ENCODE data around the gene ATP1B1.

DNA sequence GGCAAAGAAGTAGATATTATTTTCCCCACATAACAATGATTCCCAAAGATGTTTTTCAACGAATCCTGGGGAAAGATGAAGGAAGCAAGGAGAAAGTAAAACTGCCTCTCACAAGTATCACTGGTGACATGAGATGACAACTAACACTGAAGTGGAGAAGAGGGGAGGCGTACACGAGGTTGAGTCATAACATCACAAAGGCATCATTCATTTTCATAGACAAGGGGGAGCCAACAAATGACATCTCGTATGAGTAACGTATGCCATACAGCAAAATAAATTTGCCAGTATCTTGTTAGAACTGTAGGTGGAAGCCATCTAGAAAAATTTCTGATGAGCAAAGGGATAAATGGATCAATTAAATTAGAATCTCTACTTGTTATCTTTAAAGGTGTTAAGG is 56.6 kb downstream of the ATP1B1 start:
- TF ChIP-seq JUND (IDR thresholded peaks at IDR 0.05) (peak; percentile 75), EZH2phosphoT487 (IDR thresholded peaks at IDR 0.05; ENCODE audit: borderline replicate concordance) (no peak), POLR2AphosphoS5 (IDR thresholded peaks at IDR 0.05; ENCODE audit: low read depth, low read length) (no peak), ZFX (IDR thresholded peaks at IDR 0.05) (no peak), POLR2A (IDR thresholded peaks at IDR 0.05; ENCODE audit: borderline replicate concordance, extremely low read depth, insufficient read depth, insufficient read length) (no peak), EZH2 (IDR thresholded peaks at IDR 0.05) (no peak), YY1 (IDR thresholded peaks at IDR 0.05; ENCODE audit: extremely low read depth, insufficient replicate concordance, low read depth, low read length) (no peak), ZNF274 (IDR thresholded peaks at IDR 0.05; ENCODE audit: low read depth, low read length) (no peak), CEBPB (IDR thresholded peaks at IDR 0.05; ENCODE audit: low read depth) (no peak), CBX3 (IDR thresholded peaks at IDR 0.05; ENCODE audit: low read depth) (peak; percentile 74), SRF (IDR thresholded peaks at IDR 0.05; ENCODE audit: low read depth) (no peak), TCF7L2 (IDR thresholded peaks at IDR 0.05; ENCODE audit: borderline replicate concordance, extremely low read depth, insufficient read depth, insufficient read length) (no peak)
- TF ChIP-seq, protein P1, sequence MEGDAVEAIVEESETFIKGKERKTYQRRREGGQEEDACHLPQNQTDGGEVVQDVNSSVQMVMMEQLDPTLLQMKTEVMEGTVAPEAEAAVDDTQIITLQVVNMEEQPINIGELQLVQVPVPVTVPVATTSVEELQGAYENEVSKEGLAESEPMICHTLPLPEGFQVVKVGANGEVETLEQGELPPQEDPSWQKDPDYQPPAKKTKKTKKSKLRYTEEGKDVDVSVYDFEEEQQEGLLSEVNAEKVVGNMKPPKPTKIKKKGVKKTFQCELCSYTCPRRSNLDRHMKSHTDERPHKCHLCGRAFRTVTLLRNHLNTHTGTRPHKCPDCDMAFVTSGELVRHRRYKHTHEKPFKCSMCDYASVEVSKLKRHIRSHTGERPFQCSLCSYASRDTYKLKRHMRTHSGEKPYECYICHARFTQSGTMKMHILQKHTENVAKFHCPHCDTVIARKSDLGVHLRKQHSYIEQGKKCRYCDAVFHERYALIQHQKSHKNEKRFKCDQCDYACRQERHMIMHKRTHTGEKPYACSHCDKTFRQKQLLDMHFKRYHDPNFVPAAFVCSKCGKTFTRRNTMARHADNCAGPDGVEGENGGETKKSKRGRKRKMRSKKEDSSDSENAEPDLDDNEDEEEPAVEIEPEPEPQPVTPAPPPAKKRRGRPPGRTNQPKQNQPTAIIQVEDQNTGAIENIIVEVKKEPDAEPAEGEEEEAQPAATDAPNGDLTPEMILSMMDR (IDR thresholded peaks at IDR 0.05 in 2 of 3, conservative IDR thresholded peaks at IDR 0.05 in 1 of 3; ENCODE audit: borderline replicate concordance in 1 of 3, insufficient read depth in 1 of 3, low read depth in 2 of 3, low read length in 2 of 3), result no peak
- TF ChIP-seq, protein P2, sequence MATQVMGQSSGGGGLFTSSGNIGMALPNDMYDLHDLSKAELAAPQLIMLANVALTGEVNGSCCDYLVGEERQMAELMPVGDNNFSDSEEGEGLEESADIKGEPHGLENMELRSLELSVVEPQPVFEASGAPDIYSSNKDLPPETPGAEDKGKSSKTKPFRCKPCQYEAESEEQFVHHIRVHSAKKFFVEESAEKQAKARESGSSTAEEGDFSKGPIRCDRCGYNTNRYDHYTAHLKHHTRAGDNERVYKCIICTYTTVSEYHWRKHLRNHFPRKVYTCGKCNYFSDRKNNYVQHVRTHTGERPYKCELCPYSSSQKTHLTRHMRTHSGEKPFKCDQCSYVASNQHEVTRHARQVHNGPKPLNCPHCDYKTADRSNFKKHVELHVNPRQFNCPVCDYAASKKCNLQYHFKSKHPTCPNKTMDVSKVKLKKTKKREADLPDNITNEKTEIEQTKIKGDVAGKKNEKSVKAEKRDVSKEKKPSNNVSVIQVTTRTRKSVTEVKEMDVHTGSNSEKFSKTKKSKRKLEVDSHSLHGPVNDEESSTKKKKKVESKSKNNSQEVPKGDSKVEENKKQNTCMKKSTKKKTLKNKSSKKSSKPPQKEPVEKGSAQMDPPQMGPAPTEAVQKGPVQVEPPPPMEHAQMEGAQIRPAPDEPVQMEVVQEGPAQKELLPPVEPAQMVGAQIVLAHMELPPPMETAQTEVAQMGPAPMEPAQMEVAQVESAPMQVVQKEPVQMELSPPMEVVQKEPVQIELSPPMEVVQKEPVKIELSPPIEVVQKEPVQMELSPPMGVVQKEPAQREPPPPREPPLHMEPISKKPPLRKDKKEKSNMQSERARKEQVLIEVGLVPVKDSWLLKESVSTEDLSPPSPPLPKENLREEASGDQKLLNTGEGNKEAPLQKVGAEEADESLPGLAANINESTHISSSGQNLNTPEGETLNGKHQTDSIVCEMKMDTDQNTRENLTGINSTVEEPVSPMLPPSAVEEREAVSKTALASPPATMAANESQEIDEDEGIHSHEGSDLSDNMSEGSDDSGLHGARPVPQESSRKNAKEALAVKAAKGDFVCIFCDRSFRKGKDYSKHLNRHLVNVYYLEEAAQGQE (IDR thresholded peaks at IDR 0.05; ENCODE audit: low read depth), result no peak
